CD4-positive, alpha-beta T cell treated with Interleukin-1 beta for 1 hour (primary cell): Measurements from ENCODE around the gene OSBPL8.
"Not testable (repeated sequence)": the region's sequence is repeated elsewhere in the genome, so short reads cannot be mapped to it uniquely, and the experiment has no call there.

Experiments
- DNase-seq, 2 donors: peaks; one replicate each; pipeline ENCODE4 v3.0.0-alpha.2; 2020 to 2022

The OSBPL8 gene

GRCh38 chr12:76519538-76519937 lies 40.0 kb downstream of the OSBPL8 start:
- DNase-seq = peak; percentile 17 to 42

- no peak for DNase-seq
These were observed 40.9 kb downstream of the OSBPL8 start for GRCh38 chr12:76518699-76519098.

GRCh38 chr12:76515271-76515670 lies 44.3 kb downstream of the OSBPL8 start:
- DNase-seq = no peak

- DNase-seq = peak in 1 of 2 donors; percentile 38
These were observed 48.4 kb downstream of the OSBPL8 start for GRCh38 chr12:76511116-76511716.

GRCh38 chr12:76508128-76508980 lies 51.2 kb downstream of the OSBPL8 start:
- DNase-seq = no peak

GRCh38 chr12:76506149-76506548 lies 53.4 kb downstream of the OSBPL8 start:
- DNase-seq = no peak

GRCh38 chr12:76505050-76505449 lies 54.5 kb downstream of the OSBPL8 start:
- DNase-seq = no peak

GRCh38 chr12:76504606-76505005 lies 55.0 kb downstream of the OSBPL8 start:
- DNase-seq = no peak

GRCh38 chr12:76503957-76504356 lies 55.6 kb downstream of the OSBPL8 start:
- no peak for DNase-seq

GRCh38 chr12:76501390-76501789 lies 58.2 kb downstream of the OSBPL8 start:
- no peak for DNase-seq

GRCh38 chr12:76499136-76499535 lies 60.4 kb downstream of the OSBPL8 start:
- DNase-seq = not testable (repeated sequence)

GRCh38 chr12:76495556-76495955 lies 64.0 kb downstream of the OSBPL8 start:
- no peak for DNase-seq

GRCh38 chr12:76491292-76491691 lies 68.3 kb downstream of the OSBPL8 start:
- no peak for DNase-seq

GRCh38 chr12:76490763-76491162 lies 68.8 kb downstream of the OSBPL8 start:
- no peak for DNase-seq

- no peak for DNase-seq
These were observed 69.8 kb downstream of the OSBPL8 start for GRCh38 chr12:76489737-76490136.

- DNase-seq = no peak
These were observed 73.6 kb downstream of the OSBPL8 start for GRCh38 chr12:76486011-76486410.

- no peak for DNase-seq
These were observed 78.8 kb downstream of the OSBPL8 start for GRCh38 chr12:76480796-76481195.

GRCh38 chr12:76478045-76478444 lies 81.5 kb downstream of the OSBPL8 start:
- no peak for DNase-seq

GRCh38 chr12:76472862-76473261 lies 86.7 kb downstream of the OSBPL8 start:
- DNase-seq = not testable (repeated sequence)

GRCh38 chr12:76471579-76471978 lies 88.0 kb downstream of the OSBPL8 start:
- DNase-seq = no peak

- DNase-seq = no peak
These were observed 89.3 kb downstream of the OSBPL8 start for GRCh38 chr12:76470028-76470939.

- DNase-seq = no peak
These were observed 94.9 kb downstream of the OSBPL8 start for GRCh38 chr12:76464631-76465166.

GRCh38 chr12:76462668-76463224 lies 96.8 kb downstream of the OSBPL8 start:
- DNase-seq = no peak
